GM23248 (cell line): Measurements from ENCODE around the gene LMBR1L.

ENCODE experiments used
- EZH2 ChIP-seq: fragments of 200-600 bp; sonication (generic); IDR thresholded peaks from 2 replicates; pipeline ENCODE4 v1.6.1; 2018; ENCODE audit warnings: antibody characterized with exemption, mild to moderate bottlenecking; ENCODE audit not compliant: insufficient read depth, poor library complexity, severe bottlenecking
- EZH2phosphoT487 ChIP-seq: fragments of 200-600 bp; sonication (generic); IDR thresholded peaks from 2 replicates; pipeline ENCODE4 v1.6.1; 2018; ENCODE audit warnings: antibody characterized with exemption, moderate library complexity, mild to moderate bottlenecking, low read depth; ENCODE audit not compliant: insufficient read depth

- no peak for TF ChIP-seq EZH2
- TF ChIP-seq EZH2phosphoT487, result no peak
These were observed 28.4 kb upstream of the LMBR1L start for GRCh38 chr12:49138999-49139398.
